Brain microvascular endothelial cell (primary cell): ENCODE measurements around the gene ERLIN1.

Source experiments
- DNase-seq: peaks from one replicate; pipeline ENCODE4 v3.0.0-alpha.2; 2020
- H3K27ac ChIP-seq: fragments of 250-450 bp; sonication (Bioruptor Pico); 2 replicates; pipeline ENCODE4 v1.5.1; 2020; ENCODE audit warnings: mild to moderate bottlenecking, moderate library complexity
- H3K27me3 ChIP-seq: fragments of 250-450 bp; sonication (Bioruptor Pico); replicated peaks from 2 replicates; pipeline ENCODE4 v1.5.1; 2020; ENCODE audit warnings: mild to moderate bottlenecking
- H3K36me3 ChIP-seq: fragments of 250-450 bp; sonication (Bioruptor Pico); replicated peaks from 2 replicates; pipeline ENCODE4 v1.5.1; 2020; ENCODE audit warnings: mild to moderate bottlenecking
- H3K4me3 ChIP-seq: 2 replicates; pipeline ENCODE4 v1.5.1; 2011; ENCODE audit warnings: low read depth, mild to moderate bottlenecking, control low read depth, low read length, moderate library complexity
- in situ Hi-C: cut with HindIII; loops from 2 replicates; pipeline ENCODE4 v1.10.0; 2017; ENCODE audit warnings: low sequenced_read_pairs, low pct_ligation_motif_present
- TF ChIP-seq, protein P1 (sequence below): IDR thresholded peaks from 2 replicates; pipeline ENCODE4 v1.5.1; 2011; ENCODE audit warnings: low read depth, mild to moderate bottlenecking, moderate library complexity, low read length, control low read depth, inconsistent platforms; ENCODE audit errors: missing control alignments

ERLIN1 gene

DNA sequence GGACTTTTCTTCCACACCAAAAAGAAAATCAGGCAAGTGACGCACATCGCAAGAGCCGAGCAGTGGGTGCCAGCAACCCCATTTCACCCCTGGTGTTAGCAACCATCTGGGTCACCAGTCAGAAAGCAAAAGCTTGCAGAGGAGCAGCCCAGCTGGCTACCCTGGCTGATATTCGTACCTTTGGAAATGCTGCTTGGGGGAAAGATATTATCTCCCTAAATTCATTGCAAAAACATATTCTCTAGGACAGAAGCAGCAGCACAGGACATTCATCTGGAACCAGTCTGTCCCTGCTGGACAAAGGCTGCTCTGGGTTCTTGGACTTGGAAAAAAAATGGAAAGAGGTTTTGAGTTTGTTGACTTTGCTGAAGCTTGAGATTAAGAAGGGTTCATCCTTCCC is 45.8 kb downstream of the ERLIN1 start:
- TF ChIP-seq, protein P1, sequence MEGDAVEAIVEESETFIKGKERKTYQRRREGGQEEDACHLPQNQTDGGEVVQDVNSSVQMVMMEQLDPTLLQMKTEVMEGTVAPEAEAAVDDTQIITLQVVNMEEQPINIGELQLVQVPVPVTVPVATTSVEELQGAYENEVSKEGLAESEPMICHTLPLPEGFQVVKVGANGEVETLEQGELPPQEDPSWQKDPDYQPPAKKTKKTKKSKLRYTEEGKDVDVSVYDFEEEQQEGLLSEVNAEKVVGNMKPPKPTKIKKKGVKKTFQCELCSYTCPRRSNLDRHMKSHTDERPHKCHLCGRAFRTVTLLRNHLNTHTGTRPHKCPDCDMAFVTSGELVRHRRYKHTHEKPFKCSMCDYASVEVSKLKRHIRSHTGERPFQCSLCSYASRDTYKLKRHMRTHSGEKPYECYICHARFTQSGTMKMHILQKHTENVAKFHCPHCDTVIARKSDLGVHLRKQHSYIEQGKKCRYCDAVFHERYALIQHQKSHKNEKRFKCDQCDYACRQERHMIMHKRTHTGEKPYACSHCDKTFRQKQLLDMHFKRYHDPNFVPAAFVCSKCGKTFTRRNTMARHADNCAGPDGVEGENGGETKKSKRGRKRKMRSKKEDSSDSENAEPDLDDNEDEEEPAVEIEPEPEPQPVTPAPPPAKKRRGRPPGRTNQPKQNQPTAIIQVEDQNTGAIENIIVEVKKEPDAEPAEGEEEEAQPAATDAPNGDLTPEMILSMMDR, result no peak
- Histone ChIP-seq H3K36me3 (no peaks in the 10 kb centered on the region), H3K4me3 (no peak overlapping the region), H3K27ac (no peak overlapping the region), H3K27me3 (peaks cover 2% of the 10 kb centered on the region)
- in situ Hi-C loops, result no loop called here
- DNase-seq, result no peak

DNA sequence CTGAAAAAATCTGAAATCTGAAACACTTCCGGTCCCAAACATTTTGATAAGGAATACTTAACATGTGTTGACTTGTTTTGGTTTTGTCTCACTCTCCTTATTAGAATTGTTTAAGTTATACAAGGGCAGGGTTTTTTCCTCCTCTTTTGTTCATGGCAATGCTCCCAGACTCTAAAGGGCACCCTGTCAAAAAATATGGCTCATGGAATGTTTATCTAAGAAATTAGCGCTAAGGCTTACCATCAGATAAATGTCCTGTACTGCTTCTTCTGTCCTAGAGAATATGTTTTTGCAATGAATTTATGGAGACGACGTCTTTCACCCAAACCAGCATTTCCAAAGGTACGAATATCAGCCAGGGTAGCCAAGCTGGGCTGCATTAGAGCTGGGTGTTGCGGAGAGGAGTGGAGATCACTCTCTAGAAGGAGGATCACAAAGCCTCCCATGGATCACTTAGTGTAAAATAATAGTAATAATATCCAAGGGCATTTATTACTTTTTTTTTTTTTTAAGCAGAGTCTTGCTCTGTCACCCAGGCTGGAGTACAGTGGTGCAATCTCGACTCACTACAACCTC is 46.8 kb downstream of the ERLIN1 start:
- TF ChIP-seq, protein P1, result no peak
- no peak overlapping the region for H3K27ac ChIP-seq
- no peak overlapping the region for H3K4me3 ChIP-seq
- in situ Hi-C loops, result no loop called here
- no peak for DNase-seq
- no peaks in the 10 kb centered on the region for H3K36me3 ChIP-seq
- peaks cover 2% of the 10 kb centered on the region for H3K27me3 ChIP-seq

- no peak for DNase-seq
- Histone ChIP-seq H3K27me3 (no peaks in the 10 kb centered on the region), H3K36me3 (no peaks in the 10 kb centered on the region), H3K4me3 (no peak overlapping the region), H3K27ac (no peak overlapping the region)
- in situ Hi-C loops, result no loop called here
- TF ChIP-seq, protein P1, result no peak
Observed at GRCh38 chr10:100135486-100135885, 50.3 kb downstream of the ERLIN1 start.

DNA sequence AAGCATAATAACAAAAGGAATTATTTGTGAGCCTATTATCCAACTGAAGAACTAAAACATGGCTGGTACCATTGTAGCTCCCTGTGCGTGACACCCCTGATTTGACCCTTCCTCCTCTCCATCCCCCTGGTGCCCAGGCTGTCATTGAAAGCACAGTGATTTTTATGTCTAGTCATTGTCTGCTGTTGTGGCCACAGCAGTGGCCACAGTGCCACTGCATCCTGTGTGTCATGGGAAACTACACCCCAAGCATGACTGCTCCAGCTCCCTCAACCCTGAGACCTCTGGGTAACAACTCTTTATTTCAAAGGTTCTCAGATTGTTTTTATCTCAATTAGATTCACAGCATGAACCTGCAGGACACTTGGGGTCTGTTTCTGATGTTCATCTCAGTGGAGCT is 52.0 kb downstream of the ERLIN1 start:
- in situ Hi-C loops, result no loop called here
- no peaks in the 10 kb centered on the region for H3K36me3 ChIP-seq
- no peak overlapping the region for H3K27ac ChIP-seq
- no peak overlapping the region for H3K4me3 ChIP-seq
- H3K27me3 ChIP-seq, result no peaks in the 10 kb centered on the region
- DNase-seq, result no peak
- TF ChIP-seq, protein P1, result no peak

GRCh38 chr10:100132427-100132826 is 53.4 kb downstream of the ERLIN1 start:
- no peaks in the 10 kb centered on the region for H3K36me3 ChIP-seq
- H3K27ac ChIP-seq, result no peak overlapping the region
- DNase-seq, result no peak
- no peaks in the 10 kb centered on the region for H3K27me3 ChIP-seq
- no peak overlapping the region for H3K4me3 ChIP-seq
- in situ Hi-C loops, result no loop called here
- TF ChIP-seq, protein P1, result no peak

- H3K36me3 ChIP-seq, result no peaks in the 10 kb centered on the region
- in situ Hi-C loops, result no loop called here
- H3K4me3 ChIP-seq, result no peak overlapping the region
- no peaks in the 10 kb centered on the region for H3K27me3 ChIP-seq
- no peak overlapping the region for H3K27ac ChIP-seq
- no peak for DNase-seq
- TF ChIP-seq, protein P1, result no peak
Observed at GRCh38 chr10:100131571-100131970, 54.3 kb downstream of the ERLIN1 start.
